Measurements from ENCODE around the gene OR51B6.

DNA sequence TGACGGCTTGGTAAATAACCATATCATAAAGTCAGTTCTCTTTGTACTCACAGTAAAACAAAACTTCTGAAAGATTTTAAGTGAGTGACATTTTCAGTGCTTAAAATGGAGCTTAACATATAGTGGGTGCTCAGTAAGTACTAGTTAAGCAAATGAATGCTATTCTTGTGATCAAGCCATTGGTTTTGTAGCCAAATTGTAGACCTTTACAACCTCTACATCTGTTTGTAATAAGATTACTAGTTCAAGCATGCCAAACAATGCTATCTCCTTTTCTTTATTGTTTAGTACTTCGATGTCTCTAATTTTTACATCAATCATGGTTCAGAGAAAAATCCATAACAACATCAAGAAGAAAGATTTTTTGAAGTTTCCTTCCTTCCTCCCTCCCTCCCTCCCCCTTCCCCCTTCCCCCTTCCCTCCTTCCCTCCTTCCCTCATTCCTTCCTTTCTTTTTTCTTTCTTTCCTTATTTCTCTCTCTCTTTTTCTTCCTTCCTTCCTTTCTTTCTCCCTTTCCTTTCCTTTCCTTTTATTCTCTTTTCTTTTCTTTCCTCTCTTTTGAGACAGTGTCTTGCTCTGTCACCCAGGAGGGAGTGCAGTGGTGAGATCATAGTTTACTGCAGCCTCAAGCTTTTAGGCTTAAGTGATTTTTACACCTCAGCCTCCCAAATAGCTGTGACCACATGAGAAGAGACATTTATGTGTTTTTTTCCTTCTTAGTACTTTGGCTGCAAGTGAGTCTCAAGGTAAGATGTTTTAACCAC, 43.9 kb upstream of the OR51B6 start:
- TF ChIP-seq, protein P1, sequence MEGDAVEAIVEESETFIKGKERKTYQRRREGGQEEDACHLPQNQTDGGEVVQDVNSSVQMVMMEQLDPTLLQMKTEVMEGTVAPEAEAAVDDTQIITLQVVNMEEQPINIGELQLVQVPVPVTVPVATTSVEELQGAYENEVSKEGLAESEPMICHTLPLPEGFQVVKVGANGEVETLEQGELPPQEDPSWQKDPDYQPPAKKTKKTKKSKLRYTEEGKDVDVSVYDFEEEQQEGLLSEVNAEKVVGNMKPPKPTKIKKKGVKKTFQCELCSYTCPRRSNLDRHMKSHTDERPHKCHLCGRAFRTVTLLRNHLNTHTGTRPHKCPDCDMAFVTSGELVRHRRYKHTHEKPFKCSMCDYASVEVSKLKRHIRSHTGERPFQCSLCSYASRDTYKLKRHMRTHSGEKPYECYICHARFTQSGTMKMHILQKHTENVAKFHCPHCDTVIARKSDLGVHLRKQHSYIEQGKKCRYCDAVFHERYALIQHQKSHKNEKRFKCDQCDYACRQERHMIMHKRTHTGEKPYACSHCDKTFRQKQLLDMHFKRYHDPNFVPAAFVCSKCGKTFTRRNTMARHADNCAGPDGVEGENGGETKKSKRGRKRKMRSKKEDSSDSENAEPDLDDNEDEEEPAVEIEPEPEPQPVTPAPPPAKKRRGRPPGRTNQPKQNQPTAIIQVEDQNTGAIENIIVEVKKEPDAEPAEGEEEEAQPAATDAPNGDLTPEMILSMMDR (IDR thresholded peaks at IDR 0.05; ENCODE audit: low read depth, low read length), result no peak
- TF ChIP-seq, protein P2, sequence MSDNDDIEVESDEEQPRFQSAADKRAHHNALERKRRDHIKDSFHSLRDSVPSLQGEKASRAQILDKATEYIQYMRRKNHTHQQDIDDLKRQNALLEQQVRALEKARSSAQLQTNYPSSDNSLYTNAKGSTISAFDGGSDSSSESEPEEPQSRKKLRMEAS (IDR thresholded peaks at IDR 0.05; ENCODE audit: low read depth, low read length), result no peak
- TF ChIP-seq MYC (IDR thresholded peaks at IDR 0.05; ENCODE audit: low read depth, low read length) (no peak), POLR2A (IDR thresholded peaks at IDR 0.05; ENCODE audit: extremely low read depth, insufficient read length) (no peak)
